Large intestine (tissue), 3 donors: Measurements from ENCODE around the gene GPR152. TPM values are rescaled to one million over a fixed set of nuclear protein-coding genes. Genes with fewer than 3 reads are reported as not detected.

Source experiments
- DNase-seq, 2 donors: peaks; one replicate each; pipeline versions ENCODE4 v3.0.0 to v3.0.0-alpha.2; 2013
- H3K27ac ChIP-seq: one replicate; pipeline ENCODE4 v1.5.1; 2013; ENCODE audit warnings: low read length
- H3K27me3 ChIP-seq: 2 replicates; pipeline ENCODE4 v1.6.1; 2013; ENCODE audit warnings: low read length; ENCODE audit not compliant: control insufficient read depth, insufficient read depth
- H3K36me3 ChIP-seq: 2 replicates; pipeline ENCODE4 v1.6.1; 2013; ENCODE audit warnings: low read length; ENCODE audit not compliant: control insufficient read depth, insufficient read depth
- H3K4me1 ChIP-seq: one replicate; pipeline ENCODE4 v1.6.1; 2013; ENCODE audit warnings: low read length; ENCODE audit not compliant: control insufficient read depth, insufficient read depth
- H3K4me3 ChIP-seq: one replicate; pipeline ENCODE4 v1.5.1; 2013; ENCODE audit warnings: low read length
- H3K9me3 ChIP-seq: one replicate; pipeline ENCODE4 v1.6.1; 2013; ENCODE audit warnings: mild to moderate bottlenecking, low read depth, low read length, moderate library complexity; ENCODE audit not compliant: control insufficient read depth
- WGBS: methylation state at CpG from one replicate; pipeline ENCODE4 v1.1.5; 2013; ENCODE audit warnings: low lambda C conversion rate; ENCODE audit not compliant: insufficient coverage; 5-methylcytosine and 5-hydroxymethylcytosine counted together
- polyA plus RNA-seq: library from polyadenylated mRNA; unstranded; fragments of 120-200 nt; gene quantifications from one replicate; pipeline ENCODE4 v1.2.1, GENCODE V29; 2013

The GPR152 gene
- polyA plus RNA-seq, 1 donor = not detected

DNA sequence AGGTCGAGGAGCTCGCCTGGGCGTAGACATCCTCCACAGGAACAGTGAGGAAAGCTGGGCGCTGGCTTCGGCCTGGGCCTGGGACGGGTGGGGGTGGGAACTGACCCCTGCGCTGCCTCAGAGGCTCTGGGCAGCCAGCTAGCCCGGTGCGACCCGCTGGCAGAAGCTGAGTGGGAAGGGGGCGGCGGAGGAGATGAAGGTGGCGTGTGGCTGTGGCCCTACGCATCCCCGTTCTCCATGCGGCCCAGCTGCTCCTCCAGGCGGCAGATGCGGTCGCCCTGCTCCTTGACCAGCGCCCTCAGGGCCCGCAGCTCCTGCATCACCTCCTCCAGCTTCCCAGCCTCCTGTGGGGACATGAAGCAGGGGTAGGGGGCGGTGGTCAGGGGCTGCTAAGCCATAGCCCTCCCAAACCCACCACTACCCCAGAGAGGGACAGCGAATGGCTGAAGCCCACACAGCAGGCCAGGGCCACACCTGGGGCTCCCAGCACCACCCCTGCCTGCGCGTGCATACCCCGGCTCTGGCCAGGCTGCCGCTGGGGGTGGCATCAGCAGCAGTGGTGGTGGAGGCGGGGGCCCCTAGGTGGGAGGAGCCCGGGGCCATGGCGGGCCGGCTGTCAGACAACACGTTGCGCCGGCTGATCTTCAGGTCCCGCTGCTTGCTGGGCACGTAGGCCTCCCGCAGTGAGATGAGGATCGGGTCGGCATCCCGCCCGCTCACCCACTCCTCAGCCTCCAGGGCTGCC is 14.2 kb downstream of the GPR152 start:
- peaks cover 13% of the 10 kb centered on the region for H3K4me1 ChIP-seq

DNA sequence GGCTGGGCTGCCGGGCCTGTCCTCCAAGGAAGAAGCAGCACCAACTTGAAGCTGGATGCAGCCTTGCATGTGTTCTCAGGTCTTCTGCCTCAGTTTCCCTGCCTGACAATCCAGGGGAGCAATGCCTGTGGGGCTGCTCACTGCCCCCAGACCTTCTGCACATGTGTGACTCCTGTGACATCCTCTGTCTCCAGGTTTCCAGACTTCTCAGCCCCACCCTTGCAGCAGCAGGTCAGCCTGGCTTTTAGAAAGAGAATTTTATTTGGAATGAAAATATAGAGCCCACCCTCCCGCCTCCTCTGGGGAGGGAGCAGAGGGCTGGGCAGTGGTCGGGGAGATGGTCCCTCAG is 14.7 kb downstream of the GPR152 start:
- no peak for DNase-seq
- H3K27me3 ChIP-seq = no peaks in the 10 kb centered on the region
- no CpG with 5 or more reads among the region's 3 CpGs for WGBS
- no peaks in the 10 kb centered on the region for H3K9me3 ChIP-seq
- peaks cover 81% of the 10 kb centered on the region for H3K36me3 ChIP-seq
- H3K4me3 ChIP-seq = no peak overlapping the region
- no peak overlapping the region for H3K27ac ChIP-seq
- peaks cover 13% of the 10 kb centered on the region for H3K4me1 ChIP-seq

More for the DNA sequence above, 14.2 kb downstream of the GPR152 start:
- no peak for DNase-seq
- H3K9me3 ChIP-seq = no peaks in the 10 kb centered on the region
- no peak overlapping the region for H3K4me3 ChIP-seq
- peaks cover 76% of the 10 kb centered on the region for H3K36me3 ChIP-seq
- H3K27me3 ChIP-seq = no peaks in the 10 kb centered on the region
- WGBS = no CpG with 5 or more reads among the region's 41 CpGs
- no peak overlapping the region for H3K27ac ChIP-seq

DNA sequence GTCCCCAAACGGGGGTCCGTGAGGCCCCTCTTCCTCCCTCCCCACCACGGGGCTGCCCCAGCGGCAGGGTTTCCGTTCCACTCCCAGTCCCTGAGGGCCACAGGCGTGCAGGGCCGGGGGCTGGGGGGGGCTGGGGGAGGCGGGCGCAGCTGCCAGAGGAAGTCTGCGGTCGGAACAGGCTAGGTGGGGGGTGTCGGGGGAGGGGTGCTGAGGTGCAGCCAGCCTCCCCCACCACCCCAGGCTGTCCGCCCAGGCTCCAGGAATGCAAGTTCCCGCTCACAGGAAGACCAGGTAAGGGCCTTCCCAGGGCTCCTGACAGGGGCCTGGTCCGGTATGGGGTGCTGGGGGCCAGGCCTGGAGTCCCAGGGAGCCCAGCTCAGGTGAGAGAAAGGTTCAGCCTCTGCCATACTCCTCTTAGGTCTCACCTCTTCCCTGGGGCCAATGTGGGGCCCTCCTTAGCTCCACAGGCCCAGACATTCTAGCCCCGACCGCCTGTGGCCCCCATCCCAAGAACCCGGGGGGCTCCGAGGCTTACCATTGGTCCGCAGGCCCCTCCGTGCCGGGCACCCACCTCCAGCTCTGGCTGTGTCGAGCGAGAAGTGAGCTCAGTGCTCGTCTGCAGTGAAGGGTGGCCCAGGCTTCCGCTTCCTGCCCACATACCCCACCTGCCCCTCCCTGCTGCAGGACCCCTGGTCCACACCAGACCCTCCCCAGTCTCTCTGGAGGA is 15.3 kb downstream of the GPR152 start, which contains the start of gene PTPRCAP:
PTPRCAP (minus strand) TSS at position 601 of the 727 bp plus-strand sequence; CDS start at position 538, 63 bp downstream.
- H3K27me3 ChIP-seq = no peaks in the 10 kb centered on the region
- H3K4me1 ChIP-seq = peaks cover 7% of the 10 kb centered on the region
- H3K9me3 ChIP-seq = no peaks in the 10 kb centered on the region
- H3K4me3 ChIP-seq = no peak within 1 kb of the TSS
- no CpG with 5 or more reads among the region's 26 CpGs for WGBS
- H3K27ac ChIP-seq = no peak within 1 kb of the TSS
- no peak for DNase-seq
- peaks cover 87% of the 10 kb centered on the region for H3K36me3 ChIP-seq

DNA sequence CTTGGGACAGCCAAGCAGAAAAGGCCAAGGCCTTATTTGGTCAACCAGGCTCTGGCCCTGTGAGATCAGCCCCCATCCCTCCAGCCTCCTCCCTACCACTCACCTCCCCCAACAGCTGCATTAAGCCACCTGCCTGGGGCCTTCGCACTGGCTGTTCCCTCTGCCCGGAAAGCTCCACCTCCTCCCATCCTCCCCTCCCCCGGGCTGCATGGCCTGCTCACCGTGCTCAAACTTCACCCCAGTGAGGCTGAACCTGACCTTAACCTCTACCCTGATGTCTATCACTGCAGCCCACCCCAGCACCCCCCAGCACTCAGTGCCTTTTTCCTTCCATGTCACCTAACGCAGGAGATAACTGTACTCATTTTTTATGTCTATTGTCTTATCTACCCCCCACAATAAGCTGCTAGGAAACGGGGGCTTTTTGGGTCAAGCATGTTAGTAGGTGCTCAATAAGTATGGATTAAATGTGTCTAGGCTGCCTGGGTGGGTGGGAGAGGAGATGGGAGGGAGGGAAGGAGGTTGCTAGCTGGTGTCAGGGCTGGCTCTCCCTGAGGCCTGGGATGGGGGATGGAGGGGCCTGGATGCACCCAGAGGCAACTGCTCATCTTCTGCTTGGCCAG is 16.0 kb downstream of the GPR152 start:
- Histone ChIP-seq H3K27me3 (no peaks in the 10 kb centered on the region), H3K9me3 (no peaks in the 10 kb centered on the region), H3K27ac (no peak overlapping the region), H3K36me3 (peaks cover 87% of the 10 kb centered on the region), H3K4me3 (no peak overlapping the region), H3K4me1 (peaks cover 2% of the 10 kb centered on the region)
- WGBS = 60% methylated on average over 1 of the region's 6 CpGs
- no peak for DNase-seq

DNA sequence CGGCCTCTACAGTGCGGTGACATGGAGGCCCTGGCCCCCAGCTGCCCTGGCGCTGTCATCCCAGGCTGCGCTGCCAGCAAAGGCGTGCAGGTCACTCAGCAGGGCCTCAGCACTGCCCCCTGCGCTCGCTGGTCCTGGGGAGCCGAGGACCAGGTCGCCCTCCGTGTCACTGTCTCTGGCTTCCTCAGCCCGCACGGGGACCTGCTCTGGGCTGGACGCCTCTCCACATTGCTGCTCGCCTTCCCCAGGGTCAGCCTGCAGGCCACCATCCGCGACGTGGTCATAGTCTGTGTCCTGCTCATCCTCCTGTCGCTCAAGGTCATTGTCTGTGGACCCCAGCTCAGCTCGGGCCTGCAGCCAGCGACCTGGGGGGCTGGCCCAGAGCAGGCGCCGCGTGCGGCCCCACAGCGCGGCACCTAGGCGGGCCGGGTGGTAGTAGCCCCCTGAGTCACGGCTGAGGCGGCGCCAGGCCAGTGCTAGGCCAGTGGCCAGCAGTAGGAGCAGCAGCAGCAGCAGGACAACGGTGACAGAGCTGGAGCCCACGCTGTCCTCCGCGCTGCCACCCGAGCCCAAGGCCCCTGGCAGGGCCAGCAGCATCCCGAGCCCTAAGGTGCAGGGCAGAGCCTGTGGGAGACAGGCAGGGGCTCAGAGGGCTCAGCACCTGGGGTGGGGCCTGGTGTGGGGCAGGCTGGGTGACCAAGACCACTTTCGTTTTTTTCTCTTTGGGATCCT is 16.6 kb downstream of the GPR152 start:
- Histone ChIP-seq H3K27me3 (no peaks in the 10 kb centered on the region), H3K27ac (no peak overlapping the region), H3K4me1 (peaks cover 2% of the 10 kb centered on the region), H3K4me3 (no peak overlapping the region), H3K36me3 (peaks cover 85% of the 10 kb centered on the region), H3K9me3 (no peaks in the 10 kb centered on the region)
- no peak for DNase-seq
- whole genome bisulfite sequencing = no CpG with 5 or more reads among the region's 38 CpGs

DNA sequence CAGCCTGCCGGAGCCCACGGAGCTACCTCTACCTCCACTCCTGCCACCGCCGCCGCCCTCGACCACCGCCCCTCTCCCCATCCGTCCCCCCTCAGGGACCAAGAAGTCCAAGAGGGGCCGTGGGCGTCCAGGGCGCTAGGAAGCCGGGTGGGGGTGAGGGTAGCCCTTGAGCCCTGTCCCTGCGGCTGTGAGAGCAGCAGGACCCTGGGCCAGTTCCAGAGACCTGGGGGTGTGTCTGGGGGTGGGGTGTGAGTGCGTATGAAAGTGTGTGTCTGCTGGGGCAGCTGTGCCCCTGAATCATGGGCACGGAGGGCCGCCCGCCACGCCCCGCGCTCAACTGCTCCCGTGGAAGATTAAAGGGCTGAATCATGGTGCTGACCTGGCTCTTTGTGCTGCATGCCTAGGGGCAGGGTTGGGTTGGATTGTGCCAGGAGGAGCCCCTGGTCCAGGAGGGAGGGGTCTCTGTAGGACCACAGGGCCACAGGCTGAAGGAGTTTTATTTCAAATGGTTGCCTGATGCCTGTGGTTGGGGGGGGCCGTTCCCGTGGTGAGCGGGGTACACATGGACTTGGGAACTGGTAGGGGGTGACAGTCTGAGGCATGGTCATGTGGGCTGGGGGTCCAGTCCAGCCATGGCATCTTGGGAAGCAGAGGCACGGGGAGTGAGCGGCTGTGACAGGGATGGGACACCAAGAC is 17.4 kb downstream of the GPR152 start:
- H3K27me3 ChIP-seq = no peaks in the 10 kb centered on the region
- no peak for DNase-seq
- no peak overlapping the region for H3K27ac ChIP-seq
- no CpG with 5 or more reads among the region's 26 CpGs for WGBS
- H3K4me1 ChIP-seq = peaks cover 2% of the 10 kb centered on the region
- H3K4me3 ChIP-seq = no peak overlapping the region
- no peaks in the 10 kb centered on the region for H3K9me3 ChIP-seq
- H3K36me3 ChIP-seq = peaks cover 83% of the 10 kb centered on the region

DNA sequence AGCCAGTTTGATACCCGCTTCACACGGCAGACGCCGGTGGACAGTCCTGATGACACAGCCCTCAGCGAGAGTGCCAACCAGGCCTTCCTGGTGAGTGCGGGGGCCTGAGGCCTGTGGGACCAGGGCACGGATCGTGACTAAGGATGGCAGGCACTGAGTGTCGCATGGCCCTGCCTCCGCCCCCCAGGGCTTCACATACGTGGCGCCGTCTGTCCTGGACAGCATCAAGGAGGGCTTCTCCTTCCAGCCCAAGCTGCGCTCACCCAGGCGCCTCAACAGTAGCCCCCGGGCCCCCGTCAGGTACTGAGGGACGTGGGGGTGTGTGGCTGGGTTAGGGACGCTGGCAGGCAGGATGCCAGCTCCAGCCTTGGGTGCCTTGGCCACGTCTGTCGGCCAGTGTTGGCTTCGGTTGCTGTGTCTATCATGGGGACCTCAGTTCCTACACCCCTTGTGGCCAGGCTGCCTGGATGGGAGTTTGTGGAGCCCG is 18.1 kb downstream of the GPR152 start:
- peaks cover 4% of the 10 kb centered on the region for H3K4me1 ChIP-seq
- WGBS = no CpG with 5 or more reads among the region's 23 CpGs
- no peaks in the 10 kb centered on the region for H3K9me3 ChIP-seq

DNA sequence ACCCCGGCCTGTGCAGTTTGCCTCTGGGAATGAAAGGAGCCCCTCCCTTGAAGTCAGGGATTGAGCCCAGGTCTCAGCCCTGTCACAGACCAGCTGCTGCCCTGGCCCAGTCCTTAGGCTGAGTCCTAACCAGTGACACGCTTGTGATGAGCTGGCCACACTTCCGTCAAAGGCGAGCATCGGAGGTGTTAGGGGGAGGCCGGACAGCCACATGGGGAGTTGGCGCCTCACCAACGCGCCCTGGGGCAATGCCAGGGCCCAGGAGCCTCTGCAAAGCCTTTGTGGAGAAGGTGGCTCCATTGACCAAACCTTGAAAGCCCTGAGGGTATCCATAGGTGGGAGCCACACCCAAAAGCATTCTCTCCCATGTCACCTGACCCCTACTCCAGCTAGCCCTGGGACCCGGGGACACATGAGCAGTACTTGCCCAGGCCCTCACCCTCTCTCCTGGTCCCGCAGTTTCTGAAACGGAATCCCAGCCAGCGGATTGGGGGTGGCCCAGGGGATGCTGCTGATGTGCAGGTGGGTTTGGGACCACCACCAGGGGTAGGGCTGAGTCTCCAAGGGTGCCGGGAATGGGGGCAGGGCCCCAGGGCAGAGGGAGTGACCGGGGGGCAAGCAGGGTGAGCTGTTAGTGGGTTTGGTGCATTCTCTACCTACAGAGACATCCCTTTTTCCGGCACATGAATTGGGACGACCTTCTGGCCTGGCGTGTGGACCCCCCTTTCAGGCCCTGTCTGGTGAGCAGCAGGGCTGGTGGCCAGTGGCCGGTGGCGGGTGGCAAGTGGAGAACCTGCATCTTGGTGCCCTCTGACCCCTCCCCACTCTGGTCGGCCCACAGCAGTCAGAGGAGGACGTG is 18.8 kb downstream of the GPR152 start:
- Histone ChIP-seq H3K4me3 (no peak overlapping the region), H3K27ac (no peak overlapping the region), H3K4me1 (peaks cover 10% of the 10 kb centered on the region), H3K27me3 (no peaks in the 10 kb centered on the region), H3K36me3 (peaks cover 69% of the 10 kb centered on the region), H3K9me3 (no peaks in the 10 kb centered on the region)
- WGBS = 100% methylated on average over 2 of the region's 22 CpGs
- no peak for DNase-seq

More for the DNA sequence above, 18.1 kb downstream of the GPR152 start:
- Histone ChIP-seq H3K27me3 (no peaks in the 10 kb centered on the region), H3K36me3 (peaks cover 76% of the 10 kb centered on the region), H3K27ac (no peak overlapping the region), H3K4me3 (no peak overlapping the region)
- DNase-seq = no peak

DNA sequence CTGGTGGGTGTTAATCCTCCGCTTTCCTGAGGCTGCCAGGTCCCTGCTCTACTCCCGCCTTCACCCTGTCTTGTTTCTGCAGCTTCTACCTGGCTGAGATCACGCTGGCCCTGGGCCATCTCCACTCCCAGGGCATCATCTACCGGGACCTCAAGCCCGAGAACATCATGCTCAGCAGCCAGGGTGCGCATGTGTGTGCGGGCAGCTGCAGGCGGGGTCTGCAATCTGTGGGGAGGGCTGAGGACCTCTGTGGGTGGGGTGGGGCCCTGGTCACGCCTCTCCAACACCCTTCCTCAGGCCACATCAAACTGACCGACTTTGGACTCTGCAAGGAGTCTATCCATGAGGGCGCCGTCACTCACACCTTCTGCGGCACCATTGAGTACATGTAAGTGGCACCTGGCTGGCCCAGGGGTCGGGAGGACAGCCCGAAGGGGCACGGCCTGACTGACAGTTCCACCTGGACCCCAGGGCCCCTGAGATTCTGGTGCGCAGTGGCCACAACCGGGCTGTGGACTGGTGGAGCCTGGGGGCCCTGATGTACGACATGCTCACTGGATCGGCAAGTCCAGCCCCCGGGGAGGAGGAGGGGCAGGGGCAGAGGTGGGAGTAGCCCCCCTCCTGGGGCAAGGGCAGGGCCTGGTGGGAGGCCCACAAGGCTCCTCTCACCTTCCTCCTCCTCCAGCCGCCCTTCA is 19.7 kb downstream of the GPR152 start:
- H3K27ac ChIP-seq = no peak overlapping the region
- no peaks in the 10 kb centered on the region for H3K27me3 ChIP-seq
- H3K4me3 ChIP-seq = no peak overlapping the region
- peaks cover 10% of the 10 kb centered on the region for H3K4me1 ChIP-seq
- WGBS = no CpG with 5 or more reads among the region's 22 CpGs
- DNase-seq = no peak
- H3K36me3 ChIP-seq = peaks cover 59% of the 10 kb centered on the region
- no peaks in the 10 kb centered on the region for H3K9me3 ChIP-seq
